ENCODE data around the gene EGFL7.
"Not testable (repeated sequence)": the region's sequence is repeated elsewhere in the genome, so short reads cannot be mapped to it uniquely, and the experiment has no call there.

EGFL7 gene

DNA sequence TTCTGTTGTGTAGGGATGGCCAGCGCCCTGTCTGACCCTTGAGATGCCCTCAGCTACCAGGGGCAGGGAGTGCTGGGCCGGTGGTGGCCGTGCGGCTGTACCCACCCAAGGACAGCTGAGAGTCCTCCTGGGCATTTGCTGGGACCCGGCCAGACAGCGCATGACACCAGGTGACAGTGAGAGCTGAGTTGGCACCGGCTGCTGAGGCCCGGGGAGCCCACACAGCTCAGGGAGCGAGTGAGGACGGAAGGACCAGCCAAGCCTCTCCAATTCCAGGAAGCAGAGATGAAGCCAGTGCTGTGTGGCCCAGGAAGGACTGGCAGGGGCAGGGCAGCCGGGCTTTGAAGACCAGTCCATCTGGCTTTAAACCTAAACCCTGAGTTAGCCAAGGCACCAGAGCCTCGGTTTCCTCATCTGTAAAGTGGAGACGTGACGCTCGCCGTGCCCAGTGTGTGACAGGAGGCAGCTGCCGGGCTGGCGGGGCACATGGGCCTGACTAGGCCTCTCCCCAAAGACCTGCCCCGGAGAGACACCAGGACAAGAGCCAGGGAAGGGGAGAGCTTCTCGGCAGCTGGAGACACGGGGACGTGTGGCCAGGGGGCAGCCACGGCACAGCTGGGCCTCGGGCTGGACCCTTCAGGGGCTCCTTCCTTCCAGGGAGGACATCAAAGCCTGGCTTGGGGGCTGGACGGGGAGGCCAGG is 27.5 kb downstream of the EGFL7 start:
- DNase-seq, result no peak

DNA sequence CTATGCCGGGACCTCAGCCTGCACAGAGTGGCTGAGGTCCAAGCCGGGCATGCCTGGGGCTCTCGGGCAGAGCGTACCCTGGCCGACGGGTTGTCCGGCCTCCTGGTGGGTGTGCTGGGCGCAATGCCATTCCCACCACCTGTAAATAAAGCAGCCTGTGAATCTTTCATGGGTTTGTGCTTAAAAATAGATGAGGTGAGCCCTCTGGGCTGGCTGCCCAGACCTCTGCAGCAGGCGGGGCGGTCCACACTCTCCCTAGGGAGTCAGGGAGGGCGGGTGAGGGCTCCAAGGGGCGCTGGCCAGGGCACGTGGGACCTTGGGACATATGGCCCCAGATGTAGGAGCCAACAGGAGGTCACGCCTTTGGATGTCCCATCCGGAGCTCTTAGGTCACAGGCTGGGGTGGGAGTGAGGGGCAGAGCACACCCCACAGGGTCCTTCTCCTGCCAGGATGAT is 28.1 kb downstream of the EGFL7 start:
- no peak for DNase-seq

DNA sequence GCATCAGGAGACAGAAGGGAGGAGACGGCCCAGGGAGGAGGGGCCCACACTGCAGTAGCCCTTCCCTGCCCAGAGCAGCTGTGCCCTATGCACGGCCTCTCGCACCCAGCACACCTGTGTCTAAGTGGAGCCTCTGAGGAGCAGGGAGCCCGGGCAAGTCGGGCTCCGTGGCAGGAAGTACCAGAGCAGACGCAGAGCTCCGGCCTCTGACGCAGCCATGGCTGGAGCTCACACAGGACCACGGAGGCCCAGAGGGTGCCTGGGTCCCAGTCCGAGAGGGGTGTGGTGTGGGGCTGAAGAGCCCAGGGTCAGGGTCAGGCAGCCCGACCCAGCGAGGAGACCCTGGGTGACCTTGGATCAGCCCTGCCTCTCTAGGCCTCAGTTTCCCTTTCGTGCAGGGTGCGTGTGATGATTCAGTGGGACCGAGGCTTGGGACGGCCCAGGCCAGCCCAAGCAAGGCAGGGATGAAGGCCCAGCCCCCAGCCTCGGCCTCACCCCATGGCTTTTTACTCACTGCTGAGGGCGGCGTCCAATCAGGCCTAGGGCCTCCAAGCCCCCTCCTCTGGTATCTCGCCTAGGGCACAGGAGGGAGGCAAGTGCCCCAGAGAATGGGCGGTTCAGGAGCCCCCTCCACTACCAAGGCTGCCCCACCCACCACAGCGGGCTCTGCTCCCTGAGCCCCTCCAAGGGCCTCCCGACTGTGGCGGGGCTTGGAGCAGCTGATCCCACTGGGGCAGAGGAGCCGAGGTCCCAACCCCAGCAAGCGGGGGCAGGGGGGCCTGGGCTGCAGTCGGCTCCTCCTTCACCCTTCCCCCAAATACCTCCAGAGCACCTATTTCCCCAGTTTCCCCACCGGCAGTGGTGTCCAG is 28.8 kb downstream of the EGFL7 start:
- DNase-seq, result no peak

DNA sequence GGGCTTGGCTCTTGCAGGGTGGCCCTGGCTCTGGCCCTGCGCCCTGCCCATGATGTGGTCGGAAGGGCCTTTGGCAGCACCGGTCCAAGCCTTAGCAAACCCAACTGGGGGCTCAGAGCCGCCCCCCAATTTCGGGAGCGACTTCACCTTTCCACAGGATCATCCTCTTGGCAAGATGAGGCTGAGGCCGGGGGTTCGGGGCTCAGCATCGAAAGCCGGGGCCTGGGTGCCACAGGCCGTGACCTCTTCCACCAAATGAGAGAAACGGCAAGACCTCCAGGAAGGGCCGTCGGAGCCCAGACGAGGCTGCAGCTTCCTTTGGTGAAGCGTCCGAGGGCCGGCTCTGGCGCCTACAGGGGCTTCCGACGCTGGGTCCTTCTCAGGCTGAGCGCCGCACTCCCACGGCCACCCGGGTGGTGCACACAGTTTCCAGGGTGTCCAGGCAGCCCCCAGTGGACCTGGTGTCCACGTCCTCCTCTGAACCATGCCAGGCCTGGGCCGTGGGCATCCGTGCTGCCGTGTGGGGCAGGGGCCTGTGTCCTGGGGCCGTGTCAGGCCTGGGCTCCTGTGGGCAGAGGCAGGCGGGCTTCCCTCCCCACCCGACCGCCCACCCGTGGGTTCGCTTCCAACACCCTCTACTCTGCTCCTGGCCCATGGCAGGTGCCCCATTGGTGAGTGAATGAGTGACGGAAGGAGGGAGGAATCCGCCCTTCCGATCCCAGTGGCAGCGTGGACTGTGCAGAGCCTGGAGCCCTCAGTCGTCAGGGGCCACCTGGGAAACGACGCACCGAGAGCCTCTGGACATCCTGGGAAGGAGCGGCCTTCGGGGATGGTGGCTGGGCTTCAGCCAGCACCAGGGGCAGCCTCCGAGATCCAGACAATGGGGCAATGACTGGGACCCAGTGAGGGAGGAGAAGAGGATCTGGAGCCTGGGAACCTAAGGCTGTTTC is 29.7 kb downstream of the EGFL7 start:
- no peak for DNase-seq

DNA sequence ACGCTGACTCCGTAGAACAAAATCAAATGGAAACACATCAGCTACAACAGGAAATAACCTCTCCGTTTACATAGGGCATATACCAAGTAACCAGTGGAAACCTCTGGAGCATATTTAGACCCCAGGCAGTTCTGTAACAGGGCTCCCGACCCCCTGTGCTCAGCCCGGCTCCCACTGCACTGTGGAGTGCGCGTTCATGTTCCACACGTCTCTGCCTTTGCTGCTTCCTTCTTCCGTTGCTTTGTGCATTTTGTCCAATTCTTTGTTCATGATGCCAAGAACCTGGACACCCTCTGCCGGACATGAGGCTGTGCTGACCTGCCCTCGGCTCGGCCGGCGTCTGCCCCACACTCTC is 30.4 kb downstream of the EGFL7 start:
- no peak for DNase-seq

DNA sequence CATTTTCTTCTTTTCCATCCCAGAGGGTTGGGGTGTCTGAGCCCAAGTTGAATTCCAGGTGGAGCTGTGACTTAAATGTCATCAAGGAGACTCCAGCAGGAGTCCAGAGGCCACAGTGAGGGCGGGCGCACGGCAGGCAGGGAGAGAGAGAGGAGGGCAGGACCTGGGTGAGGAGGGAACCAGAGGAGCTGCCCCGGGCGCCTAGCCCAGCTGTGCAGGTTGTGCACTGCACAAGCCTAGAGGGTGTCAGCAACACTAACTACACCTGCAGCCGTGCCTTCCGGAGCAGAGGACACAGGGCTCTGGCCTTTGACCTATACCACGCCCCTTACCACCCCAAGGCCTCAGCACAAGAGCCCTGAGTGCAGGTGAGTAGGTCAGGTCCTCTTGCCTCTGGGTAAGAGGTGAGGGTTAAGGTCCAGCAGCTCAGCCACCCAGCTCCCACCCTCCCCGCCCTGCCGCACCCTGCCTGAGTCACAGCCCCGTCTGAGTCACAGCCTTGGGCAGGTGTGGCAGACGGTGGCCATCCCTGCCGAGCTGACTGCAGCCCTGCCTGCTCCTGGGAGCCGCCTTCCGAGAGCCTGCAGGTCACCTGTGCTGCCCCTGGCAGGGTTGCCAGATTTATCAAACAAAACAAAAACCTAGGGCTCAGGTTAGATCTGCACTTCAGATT is 30.9 kb downstream of the EGFL7 start:
- DNase-seq, result no peak

DNA sequence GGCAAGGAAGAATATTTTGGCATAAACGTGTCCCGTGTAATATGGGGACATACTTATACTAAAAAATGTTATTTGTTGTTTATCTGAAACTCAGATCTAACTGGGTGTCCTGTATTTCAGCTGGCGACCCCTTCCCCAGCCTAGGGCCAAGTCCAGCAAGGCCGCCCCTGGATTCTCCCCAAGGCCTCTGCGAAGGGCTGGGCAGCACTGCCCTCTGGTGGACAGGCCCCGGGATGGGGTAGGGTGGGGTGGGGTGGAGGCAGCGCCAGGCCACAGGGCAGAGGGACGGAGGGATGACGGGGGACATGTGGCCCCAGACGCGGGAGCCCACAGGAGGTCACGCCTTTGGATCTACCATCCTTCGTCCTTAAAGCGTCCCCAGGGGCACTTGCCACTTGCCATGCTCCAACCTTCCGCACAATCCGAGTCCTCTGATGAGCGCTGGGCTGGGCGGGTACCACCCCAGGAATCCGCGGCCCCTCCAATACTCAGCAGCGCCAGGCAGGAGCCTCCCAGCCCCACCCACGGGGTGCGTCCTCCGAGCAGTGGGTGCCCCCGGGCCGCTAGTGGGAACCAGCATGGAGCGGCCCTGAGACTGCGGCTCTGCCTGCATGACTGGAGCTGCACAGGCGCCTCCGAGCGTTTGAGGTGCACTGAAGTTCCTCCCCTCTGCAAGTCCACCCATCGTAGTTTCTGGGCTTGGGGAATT is 31.6 kb downstream of the EGFL7 start:
- no peak for DNase-seq

DNA sequence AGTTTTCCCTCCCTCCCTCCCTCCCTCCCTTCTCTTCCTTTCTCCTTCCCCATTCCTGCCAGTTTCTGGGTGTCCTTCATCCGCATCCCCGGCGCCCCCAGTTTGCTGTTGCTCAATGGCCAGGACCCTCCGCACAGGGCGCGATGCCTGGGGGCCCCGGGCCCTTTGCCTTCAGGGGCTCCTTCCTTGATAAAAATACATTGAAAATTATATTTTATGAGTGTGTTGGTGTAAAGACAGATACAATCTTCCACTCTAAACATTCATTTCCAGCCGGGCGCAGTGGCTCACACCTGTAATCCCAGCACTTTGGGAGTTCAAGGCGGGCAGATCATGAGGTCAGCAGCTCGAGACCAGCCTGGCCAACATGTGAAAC is 32.1 kb downstream of the EGFL7 start:
- DNase-seq, result no peak

DNA sequence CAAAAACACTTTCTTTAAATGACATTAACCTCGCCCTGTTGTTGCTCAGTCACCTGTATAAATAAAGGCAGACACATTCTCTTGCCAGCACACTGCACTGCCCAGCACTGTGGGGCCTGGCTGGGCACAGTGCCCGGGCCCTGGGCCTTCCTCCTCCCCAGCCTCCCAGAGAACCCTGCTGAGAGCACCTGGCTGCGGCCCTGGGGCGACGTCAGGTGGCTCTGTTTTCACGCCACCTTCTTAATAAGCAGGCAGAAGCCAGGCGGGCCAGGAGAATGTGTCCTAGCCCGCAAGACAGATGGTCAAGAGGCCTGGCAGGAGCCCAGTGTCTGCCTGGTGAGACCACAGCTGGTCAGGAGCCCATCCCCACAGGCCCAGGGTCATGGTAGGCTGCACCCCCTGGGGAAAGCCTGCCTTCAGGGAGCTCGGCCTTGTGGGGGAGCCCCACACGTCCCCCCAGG is 32.7 kb downstream of the EGFL7 start:
- no peak for DNase-seq

DNA sequence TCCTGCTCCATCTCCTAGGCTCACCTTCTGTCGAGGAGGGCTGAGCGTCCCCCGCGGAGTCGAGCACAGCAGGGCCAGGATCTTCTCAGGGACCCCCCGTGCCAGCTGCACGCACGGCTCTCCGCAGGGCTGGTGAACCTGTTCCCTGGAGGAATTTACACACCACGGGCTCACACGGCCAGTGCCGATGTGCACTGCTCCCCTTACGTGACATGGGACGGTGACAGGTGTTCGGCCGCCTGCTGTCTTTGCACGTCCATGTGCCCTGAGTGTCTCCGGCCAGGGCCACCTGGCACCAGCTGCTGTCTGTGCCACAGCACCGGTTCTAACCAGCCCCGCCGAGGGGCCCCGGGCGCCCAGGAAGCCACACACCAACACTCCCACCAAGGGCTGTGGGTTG is 33.2 kb downstream of the EGFL7 start:
- no peak for DNase-seq

DNA sequence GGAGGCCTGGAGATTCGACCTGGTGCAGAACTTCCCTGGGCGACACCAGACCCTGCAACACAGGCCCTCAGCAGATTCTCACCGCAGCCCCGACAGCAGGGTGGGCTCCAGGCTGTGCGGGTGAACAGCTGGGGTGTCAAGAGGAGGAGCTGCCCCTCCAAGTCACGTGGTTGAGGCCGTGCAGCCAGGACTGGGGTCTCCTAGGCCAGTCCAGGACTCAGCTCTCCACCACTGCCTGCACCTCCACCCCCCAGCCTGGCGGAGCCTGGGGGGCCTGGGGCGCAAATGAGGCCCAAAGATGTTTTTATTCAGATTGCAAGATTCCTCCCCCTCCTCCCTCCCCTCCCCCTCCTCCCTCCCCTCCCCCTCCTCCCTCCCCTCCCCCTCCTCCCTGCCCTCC is 33.8 kb downstream of the EGFL7 start:
- DNase-seq, result no peak

DNA sequence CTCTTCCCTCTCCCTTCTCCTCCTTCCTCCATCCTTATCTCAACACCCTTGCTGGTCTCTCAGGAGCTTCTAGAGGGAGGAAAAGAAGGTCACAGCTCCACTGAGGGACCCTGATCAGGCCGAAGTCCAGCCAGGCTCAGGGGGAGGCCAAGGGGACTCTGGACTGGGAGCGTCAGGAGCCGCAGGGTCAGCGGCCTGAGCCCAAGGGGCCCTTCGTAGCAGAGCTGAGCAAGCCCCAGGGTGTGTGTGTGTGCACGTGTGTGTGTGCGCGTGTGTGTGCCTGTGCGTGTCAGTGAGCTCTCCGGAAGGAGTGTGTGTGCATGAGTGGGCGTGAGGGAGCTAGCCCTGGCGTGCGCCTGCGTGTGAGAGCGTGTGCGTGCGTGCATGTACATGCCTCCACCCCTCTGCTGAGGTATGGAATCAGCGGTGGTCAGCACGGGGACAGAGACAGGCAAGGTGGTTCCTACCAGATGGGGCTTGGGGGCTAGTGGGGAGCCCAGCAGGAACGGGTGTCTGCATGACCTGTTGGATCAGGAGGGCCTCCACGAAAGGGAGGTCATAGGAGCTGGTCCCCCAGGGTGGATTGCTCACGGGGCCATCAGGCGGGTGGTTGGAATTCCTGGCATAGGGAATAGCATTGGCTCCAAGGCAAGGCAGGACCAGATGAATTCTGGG is 34.6 kb downstream of the EGFL7 start:
- DNase-seq, result no peak

DNA sequence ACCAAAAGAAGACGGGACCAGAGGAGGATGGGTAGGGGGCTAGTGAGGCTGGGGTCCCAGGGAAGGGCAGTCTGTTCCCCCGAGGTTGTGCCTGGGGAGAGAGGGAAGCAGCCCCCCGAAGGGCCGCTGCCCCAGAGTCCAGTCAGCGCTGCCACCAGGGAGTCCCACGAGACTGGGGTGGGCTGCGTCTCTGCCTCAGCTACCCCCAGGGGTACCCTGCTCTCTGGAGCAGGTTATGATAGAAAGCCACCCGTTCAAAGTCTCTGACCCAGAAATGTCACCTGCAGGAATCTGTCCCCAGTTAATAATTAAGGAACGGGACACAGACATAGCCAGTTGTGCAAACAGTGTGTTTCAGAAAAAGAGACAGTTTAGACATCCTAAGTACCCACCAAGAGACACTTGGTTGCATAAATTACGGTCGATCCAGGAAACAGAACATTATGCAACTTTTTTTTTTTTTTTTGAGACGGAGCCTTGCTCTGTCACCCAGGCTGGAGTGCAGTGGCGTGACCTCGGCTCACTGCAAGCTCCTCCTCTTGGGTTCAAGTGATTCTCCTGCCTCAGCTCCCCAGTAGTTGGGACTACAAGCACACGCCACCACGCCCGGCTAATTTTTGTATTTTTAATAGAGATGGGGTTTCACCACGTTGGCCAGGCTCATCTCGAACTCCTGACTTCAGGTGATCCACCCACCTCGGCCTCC is 35.3 kb downstream of the EGFL7 start:
- no peak for DNase-seq

DNA sequence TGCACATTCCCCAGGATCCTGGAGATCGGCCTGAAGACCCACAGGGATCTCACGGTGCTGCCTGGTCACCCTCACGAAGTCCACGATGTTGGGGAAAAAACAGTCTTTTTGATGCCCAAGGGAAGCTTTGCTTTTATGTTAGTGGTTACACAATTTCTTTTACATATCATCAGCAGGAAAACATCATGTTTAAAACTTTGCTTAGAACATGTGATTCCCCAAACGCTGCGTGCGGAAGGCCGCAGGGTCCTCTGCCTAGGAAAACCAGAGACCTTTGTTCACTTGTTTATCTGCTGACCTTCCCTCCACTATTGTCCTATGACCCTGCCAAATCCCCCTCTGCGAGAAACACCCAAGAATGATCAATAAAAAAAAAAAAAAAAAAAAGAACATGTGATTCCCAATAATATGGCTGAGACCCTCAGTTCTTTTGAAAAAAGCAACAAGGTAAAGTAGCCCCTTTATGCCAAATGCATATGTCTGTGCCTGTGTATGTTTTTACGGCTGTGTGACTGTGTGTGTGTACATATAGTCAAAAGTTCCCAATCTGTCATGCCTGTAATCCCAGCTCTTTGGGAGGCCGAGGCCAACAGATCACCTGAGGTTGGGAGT is 36.0 kb downstream of the EGFL7 start:
- DNase-seq, result no peak

DNA sequence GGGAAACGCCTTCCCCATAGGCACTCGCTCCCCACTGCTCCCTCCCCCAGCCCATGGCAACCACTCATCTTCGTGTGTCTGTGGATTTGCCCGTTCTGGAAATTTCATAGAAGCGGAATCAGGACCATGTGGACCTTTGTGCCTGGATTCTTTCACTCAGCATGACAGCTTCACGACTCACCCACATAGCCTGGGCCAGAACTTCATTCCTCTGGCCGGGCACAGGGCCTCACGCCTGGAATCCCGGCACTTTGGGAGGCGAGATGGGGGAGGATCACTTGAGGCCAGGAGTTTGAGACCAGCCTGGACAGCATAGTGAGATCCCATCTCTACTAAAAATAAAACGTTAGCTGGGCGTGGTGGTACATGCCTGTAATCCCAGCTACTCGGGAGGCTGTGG is 37.6 kb downstream of the EGFL7 start:
- no peak for DNase-seq

DNA sequence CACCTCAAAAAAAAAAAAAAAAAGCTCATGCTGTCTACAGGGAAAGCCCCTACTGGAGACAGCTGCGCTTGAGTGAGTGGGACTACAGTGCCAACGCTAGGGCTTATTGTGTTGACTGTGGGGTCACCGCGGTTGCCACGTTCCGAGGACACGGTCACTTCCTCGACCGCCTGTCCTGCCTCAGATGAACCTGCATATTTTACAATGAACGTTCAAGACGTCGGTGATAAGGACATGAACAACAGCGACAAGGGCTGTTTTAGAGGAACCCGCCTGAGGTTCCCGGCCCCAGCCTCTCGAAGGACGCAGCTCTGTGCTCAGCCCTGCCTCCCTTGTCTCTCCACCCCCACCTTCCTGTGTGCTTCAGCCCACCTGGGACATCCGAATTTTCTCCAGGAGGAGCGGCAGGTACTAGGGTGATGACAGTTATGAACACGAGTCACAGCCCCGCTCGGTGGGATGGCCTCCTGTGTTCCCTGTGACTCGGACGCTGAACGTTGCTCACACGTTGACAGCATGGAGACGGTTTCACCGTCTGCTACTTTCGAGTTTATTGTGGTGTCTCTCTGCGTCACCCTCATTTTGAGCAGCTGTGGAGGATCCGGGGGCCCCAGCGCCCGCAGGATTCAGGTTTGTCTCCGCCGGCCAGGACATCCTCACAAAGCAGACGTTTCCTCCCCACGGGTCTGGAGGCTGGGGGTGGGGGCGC is 38.4 kb downstream of the EGFL7 start:
- DNase-seq, result no peak

DNA sequence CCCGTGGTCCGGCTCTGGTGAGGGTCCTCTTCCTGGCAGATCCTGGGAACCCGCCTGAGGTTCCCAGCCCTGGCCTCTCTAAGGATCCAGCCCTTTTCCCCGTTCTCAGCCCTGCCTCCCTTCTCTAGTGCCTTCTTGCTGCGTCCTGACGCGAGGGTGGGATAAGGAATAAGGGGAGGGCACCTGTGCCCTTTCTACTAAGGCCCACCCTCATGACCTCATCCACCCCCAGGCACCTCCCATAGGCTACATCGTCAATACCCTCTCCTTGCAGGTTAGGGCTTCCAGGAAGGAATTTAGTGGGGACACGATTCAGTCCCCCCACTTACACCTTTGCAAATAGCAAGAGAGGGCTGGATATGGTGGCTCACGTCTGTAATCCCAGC is 38.9 kb downstream of the EGFL7 start:
- no peak for DNase-seq

DNA sequence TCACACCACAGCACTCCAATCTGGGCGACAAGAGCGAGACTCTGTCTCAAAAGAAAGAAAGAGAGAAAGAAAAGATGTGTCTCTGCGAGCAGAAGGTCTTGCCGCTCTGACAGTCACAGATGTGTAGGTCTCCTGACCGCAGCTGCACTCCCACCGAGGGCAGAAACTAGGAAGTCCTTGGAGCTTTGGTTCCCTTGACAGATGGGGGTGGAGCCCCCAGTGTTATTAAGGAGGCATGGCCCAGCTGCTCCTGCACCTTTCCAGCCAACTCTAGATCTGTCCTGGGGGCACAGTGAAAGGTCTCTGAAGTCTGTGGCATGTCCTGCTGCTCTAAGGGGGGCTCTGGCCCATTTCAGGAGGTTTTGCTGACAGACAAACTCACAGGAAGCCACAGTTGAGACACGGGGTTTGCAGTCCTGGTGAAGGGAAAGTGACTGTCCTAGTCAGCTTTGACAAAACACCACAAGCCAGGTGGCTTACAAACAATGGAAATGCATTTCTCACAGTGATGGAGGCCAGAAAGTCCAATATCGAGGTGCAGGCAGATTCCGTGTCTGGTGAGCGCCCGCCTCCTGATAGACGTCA is 40.7 kb downstream of the EGFL7 start:
- DNase-seq, result no peak

DNA sequence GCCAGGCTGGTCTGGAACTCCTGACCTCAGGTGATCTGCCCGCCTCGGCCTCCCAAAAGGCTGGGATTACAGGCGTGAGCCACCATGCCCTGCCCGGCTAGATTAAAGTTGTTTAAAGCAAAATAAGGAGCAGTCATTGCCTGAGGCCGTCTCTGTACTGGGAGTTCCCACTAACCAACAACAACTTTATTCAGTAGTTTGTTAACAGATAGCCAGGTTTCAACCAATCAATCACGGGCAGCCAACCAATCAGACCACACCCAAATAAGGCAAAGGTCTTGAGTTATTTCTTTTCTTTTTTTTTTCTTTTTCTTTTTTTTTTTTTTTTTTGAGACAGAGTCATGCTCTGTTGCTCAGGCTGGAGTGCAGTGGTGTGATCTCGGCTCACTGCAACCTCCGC is 42.0 kb downstream of the EGFL7 start:
- DNase-seq, result not testable (repeated sequence)
